GM19240 (cell line): ENCODE measurements around the gene HTD2.

Experiments
- DNase-seq: peaks from one replicate; pipeline ENCODE4 v3.0.0; 2011; ENCODE audit warnings: low spot score; ENCODE audit not compliant: insufficient read length

The HTD2 gene

GRCh38 chr3:58355179-58355578 lies 48.9 kb downstream of the HTD2 start:
- no peak for DNase-seq

- DNase-seq = no peak
Observed at GRCh38 chr3:58356054-58356453, 49.7 kb downstream of the HTD2 start.

GRCh38 chr3:58357402-58357801 lies 51.1 kb downstream of the HTD2 start:
- no peak for DNase-seq

- no peak for DNase-seq
Observed at GRCh38 chr3:58358092-58358491, 51.8 kb downstream of the HTD2 start.

- DNase-seq = no peak
Observed at GRCh38 chr3:58358808-58359207, 52.5 kb downstream of the HTD2 start.

GRCh38 chr3:58359621-58360020 lies 53.3 kb downstream of the HTD2 start:
- DNase-seq = no peak

GRCh38 chr3:58361866-58362265 lies 55.5 kb downstream of the HTD2 start:
- no peak for DNase-seq

GRCh38 chr3:58366699-58367098 lies 60.4 kb downstream of the HTD2 start:
- no peak for DNase-seq

GRCh38 chr3:58369038-58369437 lies 62.7 kb downstream of the HTD2 start:
- DNase-seq = no peak
